Measurements from ENCODE around the gene MORN3. TPM values are rescaled to one million over a fixed set of nuclear protein-coding genes. Genes with fewer than 3 reads are reported as not detected.

MORN3 gene
- total and polyA plus RNA-seq, 10 of the 15 experiments (the other 5 are each of a cell fraction or from before 2014, with no cell fraction given): 0.08 to 0.34 (median 0.17) TPM

- WGBS (ENCODE audit: insufficient coverage, insufficient replicate concordance, low lambda C conversion rate, missing lambda C conversion rate): 95% methylated on average over 10 of the region's 10 CpGs
- POLR2A ChIA-PET: interaction anchor here (1.0 kb wide), 1 partner anchor 10 kb away, joined by 3 read pairs; no protein-coding TSS in a partner anchor
- FAIRE-seq: no peak
Measured at GRCh38 chr12:121717041-121717699, 47.7 kb upstream of the MORN3 start.

More at GRCh38 chr12:121717041-121717699, 47.7 kb upstream of the MORN3 start:
- Histone ChIP-seq H3K4me2 (ENCODE audit: control insufficient read depth, insufficient read depth) (no peak overlapping the region), H2AFZ (ENCODE audit: control insufficient read depth, low read depth, low read length) (no peak overlapping the region), H3K27ac (ENCODE audit: control insufficient read depth, insufficient read depth) (no peak overlapping the region), H3K4me1 (ENCODE audit: control insufficient read depth, insufficient read depth, low read length) (no peaks in the 10 kb centered on the region), H3K36me3 (ENCODE audit: control insufficient read depth in 2 of 2, insufficient read depth in 2 of 2, low read length in 1 of 2) (no peaks in the 10 kb centered on the region), H3K79me2 (ENCODE audit: control insufficient read depth, insufficient read depth, low read length) (peaks cover 14% of the 10 kb centered on the region), H3K9me3 (replicated peaks; ENCODE audit: control insufficient read depth, insufficient read depth, low read length) (no peaks in the 10 kb centered on the region), H3K4me3 (no peak overlapping the region), H3K27me3 (replicated peaks in 1 of 2; ENCODE audit: control insufficient read depth in 2 of 2, insufficient read depth in 2 of 2, low read length in 1 of 2) (no peaks in the 10 kb centered on the region), H4K20me1 (ENCODE audit: control insufficient read depth, insufficient read depth) (no peaks in the 10 kb centered on the region), H3K9ac (ENCODE audit: control insufficient read depth, insufficient read depth, low read length) (no peak overlapping the region)
- no peak for TF ChIP-seq ZBED1 (IDR thresholded peaks at IDR 0.05; ENCODE audit: borderline replicate concordance)
- no peak for TF ChIP-seq ETV6 (conservative IDR thresholded peaks at IDR 0.05 in 1 of 2, IDR thresholded peaks at IDR 0.05 in 1 of 2; ENCODE audit: borderline replicate concordance in 1 of 2, low read depth in 1 of 2)
- TF ChIP-seq TARDBP (IDR thresholded peaks at IDR 0.05; ENCODE audit: borderline replicate concordance): no peak
- TF ChIP-seq EGR1 (IDR thresholded peaks at IDR 0.05; ENCODE audit: borderline replicate concordance in 1 of 2, low read depth in 2 of 2, low read length in 2 of 2): no peak
- TF ChIP-seq PRDM15 (CRISPR knock-in tag; IDR thresholded peaks at IDR 0.05): no peak
- no peak for TF ChIP-seq ZNF622 (IDR thresholded peaks at IDR 0.05)
- no peak for TF ChIP-seq JUNB (IDR thresholded peaks at IDR 0.05)
- no peak for TF ChIP-seq CBX3 (IDR thresholded peaks at IDR 0.05; ENCODE audit: borderline replicate concordance, low read depth)
- RAD21 ChIA-PET (ENCODE audit: unreplicated experiment): no interaction called here
- in situ Hi-C loops (cut with MboI) (no loop called here), intact Hi-C loops (cut with micrococcal nuclease; ENCODE audit: unreplicated experiment) (no loop called here)
- SMC1A ChIA-PET (ENCODE audit: uncharacterized antibody, unreplicated experiment): interaction anchor here (1.2 kb wide), 1 partner anchor 172 kb away, joined by 4 read pairs; the partner anchor contains the start of gene PSMD9
- CTCF ChIA-PET: interaction anchor here (0.6 to 2.8 kb wide), 2 partner anchors 55 to 77 kb away, joined by 3 to 18 read pairs; partner anchors contain the start of gene RHOF
- TSS peak; percentile 33 for BruUV-seq (replicated peaks)
- DNase-seq (ENCODE audit: low read depth, low spot score): no peak
- ATAC-seq: no peak
